HL-60/S4 treated with retinoic acid at 250 ng/mL for 4 days and 3 days (cell line): ENCODE results near the gene PCDH12.
"Not testable (repeated sequence)": the region's sequence is repeated elsewhere in the genome, so short reads cannot be mapped to it uniquely, and the experiment has no call there.

Experiments
- in situ Hi-C: fragments of 300-500 bp; cut with MboI; formaldehyde crosslinking; loops from 2 replicates; pipeline ENCODE4 v1.7.0; 2022; ENCODE audit warnings: low sequenced_read_pairs

PCDH12 gene

GRCh38 chr5:141941779-141942178, 16.2 kb downstream of the PCDH12 start:
- in situ Hi-C loops, result no loop called here

GRCh38 chr5:141941307-141941706, 16.7 kb downstream of the PCDH12 start:
- in situ Hi-C loops, result no loop called here

GRCh38 chr5:141940695-141941271, 17.2 kb downstream of the PCDH12 start:
- in situ Hi-C loops, result no loop called here

- in situ Hi-C loops, result no loop called here
Measured at GRCh38 chr5:141935538-141935937, 22.5 kb downstream of the PCDH12 start.

- in situ Hi-C loops, result no loop called here
Measured at GRCh38 chr5:141934099-141934844, 23.7 kb downstream of the PCDH12 start.

GRCh38 chr5:141933151-141933550, 24.9 kb downstream of the PCDH12 start:
- in situ Hi-C loops, result no loop called here

- in situ Hi-C loops, result no loop called here
Measured at GRCh38 chr5:141931694-141932093, 26.3 kb downstream of the PCDH12 start.

GRCh38 chr5:141929398-141930058, 28.5 kb downstream of the PCDH12 start:
- in situ Hi-C loops, result no loop called here

- in situ Hi-C loops, result no loop called here
Measured at GRCh38 chr5:141928051-141928450, 30.0 kb downstream of the PCDH12 start.

GRCh38 chr5:141926434-141926833, 31.6 kb downstream of the PCDH12 start:
- in situ Hi-C loops, result no loop called here

GRCh38 chr5:141923448-141924313, 34.3 kb downstream of the PCDH12 start, which contains the start of gene DELE1:
Gene DELE1 (plus strand): TSS chr5:141923871. CDS start chr5:141923942, 71 bp downstream.
- in situ Hi-C loops, result no loop called here

- in situ Hi-C loops, result not testable (repeated sequence)
Measured at GRCh38 chr5:141922827-141923447, 35.1 kb downstream of the PCDH12 start.

- in situ Hi-C loops, result no loop called here
Measured at GRCh38 chr5:141920771-141921170, 37.2 kb downstream of the PCDH12 start.

GRCh38 chr5:141919218-141920119, 38.5 kb downstream of the PCDH12 start:
- in situ Hi-C loops, result no loop called here

GRCh38 chr5:141917760-141918159, 40.2 kb downstream of the PCDH12 start:
- in situ Hi-C loops, result no loop called here

- in situ Hi-C loops, result no loop called here
Measured at GRCh38 chr5:141916522-141916921, 41.5 kb downstream of the PCDH12 start.

- in situ Hi-C loops, result no loop called here
Measured at GRCh38 chr5:141915881-141916336, 42.1 kb downstream of the PCDH12 start.

- in situ Hi-C loops, result no loop called here
Measured at GRCh38 chr5:141914797-141915196, 43.2 kb downstream of the PCDH12 start.

- in situ Hi-C loops, result no loop called here
Measured at GRCh38 chr5:141914199-141914743, 43.7 kb downstream of the PCDH12 start.
